Stomach (tissue), 9 donors: ENCODE data around the gene FCHSD2. TPM values are rescaled to one million over a fixed set of nuclear protein-coding genes. Genes with fewer than 3 reads are reported as not detected.

Experiments
- DNase-seq, 2 donors: peaks; one replicate each; pipeline versions ENCODE4 v3.0.0 to v3.0.0-alpha.2; 2013 to 2019
- H3K27ac ChIP-seq, 5 donors: fragments of 200-600 bp in 4 of 5; sonication (generic) in 4 of 5; one replicate each; pipeline ENCODE4 v1.5.1; 2013 to 2019; ENCODE audit warnings: mild to moderate bottlenecking in 1 of 5, moderate library complexity in 1 of 5
- H3K27me3 ChIP-seq, 3 donors: fragments of 200-600 bp; sonication (generic); one replicate each; pipeline ENCODE4 v1.5.1; 2017 to 2019; ENCODE audit warnings: mixed run types in 1 of 3
- H3K36me3 ChIP-seq, 4 donors: fragments of 200-600 bp; sonication (generic); 1 replicate in 3 of 4; 2 replicates in 1 of 4; pipeline ENCODE4 v1.5.1; 2016 to 2019
- H3K4me1 ChIP-seq, 4 donors: fragments of 200-600 bp; sonication (generic); one replicate each; pipeline ENCODE4 v1.5.1; 2016 to 2019
- H3K4me3 ChIP-seq, 4 donors: fragments of 200-600 bp; sonication (generic) in 3 of 4; one replicate each; pipeline ENCODE4 v1.5.1; 2016 to 2019; ENCODE audit warnings: mild to moderate bottlenecking in 1 of 4
- H3K9me3 ChIP-seq, 4 donors: fragments of 200-600 bp; sonication (generic); one replicate each; pipeline ENCODE4 v1.5.1; 2016 to 2019
- EP300 ChIP-seq: sonication (generic); formaldehyde crosslinking; IDR thresholded peaks from one replicate; pipeline ENCODE4 v1.6.1; 2017; ENCODE audit warnings: antibody characterized with exemption
- POLR2A ChIP-seq, 4 donors: fragments of 450-650 bp; IDR thresholded peaks; one replicate each; pipeline ENCODE4 v1.6.1; 2016; ENCODE audit warnings: antibody characterized with exemption in 4 of 4, control low read depth in 2 of 4, mild to moderate bottlenecking in 1 of 4, moderate library complexity in 1 of 4
- POLR2AphosphoS5 ChIP-seq, 3 donors: sonication (generic); formaldehyde crosslinking; IDR thresholded peaks; one replicate each; pipeline ENCODE4 v1.6.1; 2016; ENCODE audit warnings: antibody characterized with exemption in 3 of 3
- WGBS, 5 donors: extraction: QIAGEN DNeasy Blood & Tissue Kit in 3 of 5; methylation state at CpG; one replicate each; pipeline versions ENCODE4 v1.1.5 to v1.1.7; 2013 to 2018; 5-methylcytosine and 5-hydroxymethylcytosine counted together
- intact Hi-C: fragments of 100-400 bp; cut with DNase I; formaldehyde crosslinking; loops from one replicate; pipeline ENCODE4 v1.15.1; 2023; ENCODE audit warnings: low total_unique reads
- polyA plus RNA-seq, 3 donors: library from polyadenylated mRNA; stranded (reverse); fragments of 200-250 nt; gene quantifications; one replicate each; pipeline ENCODE4 v1.2.3, GENCODE V29; 2013
- total RNA-seq, 5 donors: library from RNA; depleted of rRNA; stranded (reverse); fragments of >200 nt; gene quantifications; one replicate each; pipeline versions ENCODE4 v1.1.0 to v1.2.3, GENCODE V29; 2014 to 2016
- TF ChIP-seq, protein P1 (sequence below), 7 experiments: fragments of 450-650 bp in 4 of 7; fragments of 200-600 bp in 3 of 7; sonication (generic) in 3 of 7; IDR thresholded peaks; one replicate each; pipeline ENCODE4 v1.5.1; 2016 to 2019; ENCODE audit warnings: antibody characterized with exemption in 7 of 7, control low read depth in 2 of 7, mild to moderate bottlenecking in 1 of 7
- donor health status: healthy with polysubstance abuse.
- donor health status: Bipolar disorder and iron deficiency.
- donor health status: healthy.

Gene FCHSD2
- total and polyA plus RNA-seq, 8 donors = 5.7 to 64.3 (median 15.9) TPM

DNA sequence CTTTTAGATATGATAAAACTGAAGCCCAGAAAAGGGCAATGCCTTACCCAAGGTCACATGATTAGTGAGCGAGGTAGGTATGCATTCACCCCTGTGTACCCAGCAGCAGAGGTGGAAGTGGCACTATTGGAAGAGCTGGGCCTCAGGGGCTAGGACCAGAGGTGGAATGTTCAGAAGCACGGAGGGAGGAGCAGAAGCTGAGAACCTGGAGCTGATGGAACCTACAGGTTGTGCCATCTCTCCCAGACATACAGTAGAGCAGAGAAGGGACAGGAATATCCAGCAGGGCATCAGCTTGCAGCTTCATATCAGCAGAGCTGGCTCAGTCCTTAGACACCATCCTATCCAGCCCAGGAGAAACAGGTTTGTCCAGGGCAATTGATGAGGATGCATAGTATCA lies 14.6 kb upstream of the FCHSD2 start:
- 76 to 88% (median 85%) methylated on average over 2 of the region's 2 CpGs for WGBS, 5 donors
- Histone ChIP-seq H3K27me3 (no peaks in the 10 kb centered on the region), H3K27ac (peak overlapping the region in 2 of 5 donors; percentile 59 to 63), H3K9me3 (no peaks in the 10 kb centered on the region), H3K4me1 (peaks cover 0 to 46% (median 19%) of the 10 kb centered on the region in 4 donors), H3K36me3 (no peaks in the 10 kb centered on the region), H3K4me3 (no peak overlapping the region)
- TF ChIP-seq EP300 (no peak), POLR2AphosphoS5 (IDR thresholded peaks at IDR 0.05) (no peak), POLR2A (IDR thresholded peaks at IDR 0.05) (no peak)
- TF ChIP-seq, protein P1, sequence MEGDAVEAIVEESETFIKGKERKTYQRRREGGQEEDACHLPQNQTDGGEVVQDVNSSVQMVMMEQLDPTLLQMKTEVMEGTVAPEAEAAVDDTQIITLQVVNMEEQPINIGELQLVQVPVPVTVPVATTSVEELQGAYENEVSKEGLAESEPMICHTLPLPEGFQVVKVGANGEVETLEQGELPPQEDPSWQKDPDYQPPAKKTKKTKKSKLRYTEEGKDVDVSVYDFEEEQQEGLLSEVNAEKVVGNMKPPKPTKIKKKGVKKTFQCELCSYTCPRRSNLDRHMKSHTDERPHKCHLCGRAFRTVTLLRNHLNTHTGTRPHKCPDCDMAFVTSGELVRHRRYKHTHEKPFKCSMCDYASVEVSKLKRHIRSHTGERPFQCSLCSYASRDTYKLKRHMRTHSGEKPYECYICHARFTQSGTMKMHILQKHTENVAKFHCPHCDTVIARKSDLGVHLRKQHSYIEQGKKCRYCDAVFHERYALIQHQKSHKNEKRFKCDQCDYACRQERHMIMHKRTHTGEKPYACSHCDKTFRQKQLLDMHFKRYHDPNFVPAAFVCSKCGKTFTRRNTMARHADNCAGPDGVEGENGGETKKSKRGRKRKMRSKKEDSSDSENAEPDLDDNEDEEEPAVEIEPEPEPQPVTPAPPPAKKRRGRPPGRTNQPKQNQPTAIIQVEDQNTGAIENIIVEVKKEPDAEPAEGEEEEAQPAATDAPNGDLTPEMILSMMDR (IDR thresholded peaks at IDR 0.05) = no peak
- no peak for DNase-seq
- intact Hi-C loops = no loop called here

DNA sequence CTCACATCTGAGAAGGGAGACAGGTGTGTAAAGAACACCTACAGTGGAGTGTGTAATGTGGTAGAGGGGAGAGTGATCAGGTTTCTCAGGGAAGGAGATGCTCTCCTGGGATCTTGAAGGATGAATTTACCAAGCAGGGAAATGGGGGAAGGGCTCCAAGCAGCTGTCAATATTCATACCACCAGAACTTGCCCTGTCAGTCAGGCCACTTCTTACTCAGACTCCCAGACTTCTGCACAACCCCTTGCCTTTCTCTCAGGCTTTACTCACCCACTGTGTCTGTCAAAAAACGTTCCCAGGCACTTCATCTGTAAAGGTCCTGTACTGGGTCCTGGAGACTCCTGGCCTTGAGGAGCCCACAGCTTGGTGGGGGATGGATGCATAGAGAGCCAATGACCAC lies 14.0 kb upstream of the FCHSD2 start:
- TF ChIP-seq, protein P1 (IDR thresholded peaks at IDR 0.05) = no peak
- no peak for TF ChIP-seq POLR2AphosphoS5 (IDR thresholded peaks at IDR 0.05)
- TF ChIP-seq EP300 = no peak
- 56 to 91% (median 58%) methylated on average over 1 of the region's 1 CpG for WGBS, 5 donors
- Histone ChIP-seq H3K36me3 (no peaks in the 10 kb centered on the region), H3K27me3 (no peaks in the 10 kb centered on the region), H3K4me3 (no peak overlapping the region), H3K9me3 (no peaks in the 10 kb centered on the region), H3K27ac (no peak overlapping the region), H3K4me1 (peaks cover 0 to 46% (median 19%) of the 10 kb centered on the region in 4 donors)
- DNase-seq = no peak
- intact Hi-C loops = no loop called here

DNA sequence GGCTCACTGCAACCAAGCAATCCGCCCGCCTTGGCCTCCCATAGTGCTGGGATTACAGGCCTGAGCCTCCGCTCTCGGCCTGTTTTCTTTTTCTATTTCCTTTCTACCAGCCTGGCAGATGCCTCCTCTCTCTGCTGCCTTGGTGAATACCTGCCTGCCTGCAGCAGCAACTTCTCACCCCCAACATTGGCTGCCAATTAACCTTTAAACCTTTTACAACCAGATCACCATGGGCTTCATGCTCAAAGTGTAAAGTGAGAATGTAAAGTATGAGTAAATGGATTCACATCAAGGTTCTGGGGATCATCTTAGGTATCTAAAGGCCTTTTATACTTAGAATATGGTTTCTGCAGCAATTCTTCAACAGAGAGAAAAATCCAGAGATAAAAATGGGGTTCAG lies 13.0 kb upstream of the FCHSD2 start:
- Histone ChIP-seq H3K36me3 (no peaks in the 10 kb centered on the region), H3K4me3 (no peak overlapping the region), H3K27me3 (no peaks in the 10 kb centered on the region), H3K4me1 (peaks cover 0 to 46% (median 19%) of the 10 kb centered on the region in 4 donors), H3K9me3 (no peaks in the 10 kb centered on the region), H3K27ac (peak overlapping the region in 2 of 5 donors; percentile 10 to 73)
- intact Hi-C loops = no loop called here
- TF ChIP-seq POLR2AphosphoS5 (IDR thresholded peaks at IDR 0.05) (no peak), EP300 (no peak), POLR2A (IDR thresholded peaks at IDR 0.05) (no peak)
- TF ChIP-seq, protein P1 (IDR thresholded peaks at IDR 0.05) = no peak
- no peak for DNase-seq
- WGBS, 5 donors = 91 to 98% (median 93%) methylated on average over 4 of the region's 4 CpGs

DNA sequence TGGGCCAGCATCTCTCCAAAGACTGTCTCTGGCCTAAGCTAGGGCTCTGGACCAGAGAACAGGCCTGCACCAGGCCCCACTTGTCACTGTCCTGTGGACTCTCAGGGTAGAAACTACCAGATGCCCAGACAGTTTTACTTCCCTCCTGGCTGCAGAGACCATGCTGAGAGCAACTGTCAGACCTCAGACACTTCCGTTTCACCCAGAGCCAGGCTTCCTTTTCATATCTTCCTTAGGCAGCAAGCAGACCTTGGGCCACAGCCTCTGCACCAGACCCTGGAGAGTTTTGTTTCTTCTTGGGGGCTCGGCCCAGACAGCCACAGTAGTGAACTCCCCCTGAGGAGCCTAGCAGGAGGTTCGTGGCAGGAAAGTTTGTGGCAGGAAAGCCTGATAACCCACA lies 12.1 kb upstream of the FCHSD2 start:
- intact Hi-C loops = no loop called here
- Histone ChIP-seq H3K9me3 (no peaks in the 10 kb centered on the region), H3K27me3 (no peaks in the 10 kb centered on the region), H3K27ac (peak overlapping the region in 3 of 5 donors; percentile 14 to 73 (median 40)), H3K4me1 (peaks cover 0 to 46% (median 22%) of the 10 kb centered on the region in 4 donors), H3K4me3 (no peak overlapping the region), H3K36me3 (no peaks in the 10 kb centered on the region)
- WGBS, 5 donors = 59 to 91% (median 78%) methylated on average over 3 of the region's 3 CpGs
- peak in 1 of 2 donors; percentile 37 for DNase-seq
- TF ChIP-seq EP300 (no peak), POLR2AphosphoS5 (IDR thresholded peaks at IDR 0.05) (no peak), POLR2A (IDR thresholded peaks at IDR 0.05) (no peak)
- TF ChIP-seq, protein P1 (IDR thresholded peaks at IDR 0.05) = no peak
